ENCODE results near the gene LAS1L.
"Not testable (repeated sequence)": the region's sequence is repeated elsewhere in the genome, so short reads cannot be mapped to it uniquely, and the experiment has no call there.

Gene LAS1L

DNA sequence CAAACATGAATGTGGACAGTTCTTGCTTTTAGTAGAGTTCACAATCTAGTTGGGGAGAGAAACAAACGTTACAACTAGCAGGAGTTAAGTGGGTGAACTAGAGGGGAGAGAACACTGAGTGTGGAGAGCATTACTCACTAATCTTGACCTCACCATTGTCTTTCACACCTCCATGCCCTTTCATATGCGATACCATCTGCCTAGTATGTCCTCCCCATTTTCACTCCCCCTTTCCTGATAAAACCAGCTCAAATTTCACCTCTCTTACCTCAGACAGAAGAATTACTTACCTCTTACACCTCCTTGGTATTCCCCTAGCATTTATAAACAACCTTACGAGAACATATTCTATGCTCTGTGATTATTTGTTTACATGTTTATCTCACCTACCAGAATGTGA, 53.6 kb downstream of the LAS1L start:
- ChIA-PET POLR2A (no interaction called here), CTCF (no interaction called here)
- no peak for TF ChIP-seq CTBP1 (IDR thresholded peaks at IDR 0.05; ENCODE audit: borderline replicate concordance)
- TF ChIP-seq ARNT (IDR thresholded peaks at IDR 0.05): no peak
- TF ChIP-seq BHLHE40 (IDR thresholded peaks at IDR 0.05; ENCODE audit: borderline replicate concordance): no peak
- TF ChIP-seq FOXK2 (IDR thresholded peaks at IDR 0.05): no peak
- no peak for DNase-seq (ENCODE audit: extremely low spot score)

DNA sequence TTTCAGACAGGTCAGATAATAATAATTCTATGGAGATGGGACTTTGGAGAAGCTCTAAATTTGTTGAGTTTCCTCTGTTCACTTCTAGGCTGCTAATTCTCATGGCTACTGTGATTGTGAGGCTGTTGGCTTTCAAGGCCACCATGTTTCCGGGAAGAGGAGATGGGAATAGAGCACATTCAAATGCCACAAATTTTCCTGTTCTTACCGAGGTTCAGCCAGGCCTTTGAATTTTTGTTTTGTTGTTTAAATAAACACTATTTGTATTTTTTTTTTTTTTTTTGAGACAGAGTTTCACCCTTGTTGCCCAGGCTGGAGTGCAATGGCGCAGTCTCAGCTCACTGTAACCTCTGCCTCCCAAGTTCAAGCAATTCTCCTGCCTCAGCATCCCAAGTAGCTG, 55.5 kb downstream of the LAS1L start:
- CTCF ChIA-PET; POLR2A ChIA-PET; DNase-seq (ENCODE audit: extremely low spot score): not testable (repeated sequence)

DNA sequence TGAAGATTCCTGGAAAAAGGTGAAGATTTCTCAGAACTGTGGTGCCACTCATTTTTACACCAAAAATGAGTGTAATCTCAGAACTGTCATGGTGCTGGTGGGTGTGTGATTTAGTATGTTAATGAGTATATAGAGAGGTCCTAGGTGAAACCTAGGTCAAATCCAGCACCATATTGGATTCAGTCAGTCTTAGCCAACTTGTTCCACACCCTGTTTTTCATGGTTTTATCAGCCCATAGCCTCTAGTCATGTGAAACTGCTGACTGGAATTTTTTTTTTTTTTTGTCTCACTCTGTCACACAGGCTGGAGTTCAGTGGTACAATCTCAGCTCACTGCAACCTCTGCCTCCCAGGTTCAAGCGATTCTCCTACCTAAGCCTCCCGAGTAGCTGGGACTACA, 58.0 kb downstream of the LAS1L start:
- TF ChIP-seq L3MBTL2 (conservative IDR thresholded peaks at IDR 0.05) (no peak), ZNF384 (IDR thresholded peaks at IDR 0.05) (no peak), ARNT (IDR thresholded peaks at IDR 0.05) (no peak), LEF1 (IDR thresholded peaks at IDR 0.05; ENCODE audit: borderline replicate concordance) (no peak), NFRKB (IDR thresholded peaks at IDR 0.05) (no peak), CTBP1 (IDR thresholded peaks at IDR 0.05; ENCODE audit: borderline replicate concordance) (no peak)
- TF ChIP-seq, protein P1, sequence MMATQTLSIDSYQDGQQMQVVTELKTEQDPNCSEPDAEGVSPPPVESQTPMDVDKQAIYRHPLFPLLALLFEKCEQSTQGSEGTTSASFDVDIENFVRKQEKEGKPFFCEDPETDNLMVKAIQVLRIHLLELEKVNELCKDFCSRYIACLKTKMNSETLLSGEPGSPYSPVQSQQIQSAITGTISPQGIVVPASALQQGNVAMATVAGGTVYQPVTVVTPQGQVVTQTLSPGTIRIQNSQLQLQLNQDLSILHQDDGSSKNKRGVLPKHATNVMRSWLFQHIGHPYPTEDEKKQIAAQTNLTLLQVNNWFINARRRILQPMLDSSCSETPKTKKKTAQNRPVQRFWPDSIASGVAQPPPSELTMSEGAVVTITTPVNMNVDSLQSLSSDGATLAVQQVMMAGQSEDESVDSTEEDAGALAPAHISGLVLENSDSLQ (IDR thresholded peaks at IDR 0.05): no peak
- POLR2A ChIA-PET: no interaction called here
- CTCF ChIA-PET: no interaction called here
- DNase-seq (ENCODE audit: extremely low spot score): no peak

DNA sequence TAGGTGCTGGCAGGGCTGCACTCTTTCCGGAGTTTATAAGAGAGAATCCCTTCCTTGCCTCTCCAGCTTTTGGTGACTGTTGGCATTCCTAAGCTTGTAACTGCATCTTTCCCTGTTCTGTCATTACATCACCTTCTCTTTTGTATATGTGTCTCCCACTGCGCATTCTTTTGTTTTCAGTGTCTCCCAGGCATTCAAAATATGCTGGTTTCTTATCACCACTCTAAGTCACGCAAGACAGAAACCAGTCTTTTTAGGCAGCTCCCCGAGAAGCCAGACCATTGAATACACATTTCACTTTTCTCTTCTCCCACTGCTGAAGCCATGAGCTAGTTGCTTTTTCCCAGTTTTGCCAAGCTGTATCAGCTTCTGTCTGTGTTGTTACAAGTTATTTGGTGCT, 71.0 kb downstream of the LAS1L start:
- DNase-seq (ENCODE audit: extremely low spot score): no peak
- no peak for TF ChIP-seq NFRKB (IDR thresholded peaks at IDR 0.05)
- no peak for TF ChIP-seq LEF1 (IDR thresholded peaks at IDR 0.05; ENCODE audit: borderline replicate concordance)
- no peak for TF ChIP-seq L3MBTL2 (conservative IDR thresholded peaks at IDR 0.05)
- no peak for TF ChIP-seq SUZ12 (IDR thresholded peaks at IDR 0.05)
- TF ChIP-seq FOXM1 (IDR thresholded peaks at IDR 0.05; ENCODE audit: borderline replicate concordance): no peak
- TF ChIP-seq FOXK2 (IDR thresholded peaks at IDR 0.05): no peak
- TF ChIP-seq SP1 (IDR thresholded peaks at IDR 0.05): no peak
- TF ChIP-seq, protein P1 (IDR thresholded peaks at IDR 0.05): no peak
- TF ChIP-seq BHLHE40 (IDR thresholded peaks at IDR 0.05; ENCODE audit: borderline replicate concordance): no peak
- TF ChIP-seq TARDBP (IDR thresholded peaks at IDR 0.05): no peak
- no peak for TF ChIP-seq ELF4 (IDR thresholded peaks at IDR 0.05)
- TF ChIP-seq HDGF (IDR thresholded peaks at IDR 0.05; ENCODE audit: borderline replicate concordance): no peak
- no peak for TF ChIP-seq FOXA1 (IDR thresholded peaks at IDR 0.05)
- POLR2A ChIA-PET: no interaction called here
- CTCF ChIA-PET: no interaction called here

Data from HEK293T (cell line).